Measurements from ENCODE around the gene SLC25A23. TPM values are rescaled to one million over a fixed set of nuclear protein-coding genes. Genes with fewer than 3 reads are reported as not detected.
A peak's percentile ranks its signal among the peaks of the same experiment; 100 is the strongest.

Gene SLC25A23
- total and polyA plus RNA-seq, 9 of the 15 experiments (the other 6 are each of a cell fraction or from before 2014, with no cell fraction given) = 6.1 to 72.0 (median 26.6) TPM

- TF ChIP-seq PKNOX1 (IDR thresholded peaks at IDR 0.05) = no peak
- TF ChIP-seq SIN3A (IDR thresholded peaks at IDR 0.05; ENCODE audit: borderline replicate concordance in 2 of 2, control insufficient read depth in 1 of 2, low read depth in 2 of 2, low read length in 2 of 2) = peak in 1 of 2 experiments; percentile 16; a peak in 1 of 4 replicates
- no peak for TF ChIP-seq ZNF76 (CRISPR knock-in tag; IDR thresholded peaks at IDR 0.05; ENCODE audit: borderline replicate concordance)
- TF ChIP-seq ZNF551 (CRISPR knock-in tag; IDR thresholded peaks at IDR 0.05) = no peak
- TF ChIP-seq RBFOX2 (IDR thresholded peaks at IDR 0.05; ENCODE audit: low read depth, low read length) = peak; percentile 66
- no peak for TF ChIP-seq SETDB1 (IDR thresholded peaks at IDR 0.05; ENCODE audit: low read length)
- TF ChIP-seq PML (IDR thresholded peaks at IDR 0.05; ENCODE audit: low read length) = no peak
- TF ChIP-seq NFYB (IDR thresholded peaks at IDR 0.05; ENCODE audit: extremely low read depth, insufficient read length) = no peak
- TF ChIP-seq ZBTB40 (IDR thresholded peaks at IDR 0.05) = 0 out of 2 replicates have a peak, but pooled peaks have one; percentile 15
- 0 out of 2 replicates have a peak, but pooled peaks have one; percentile 13 for TF ChIP-seq ZBTB40 (CRISPR knock-in tag; IDR thresholded peaks at IDR 0.05)
- TF ChIP-seq PTBP1 (IDR thresholded peaks at IDR 0.05; ENCODE audit: low read depth, low read length) = no peak
Observed at GRCh38 chr19:6423499-6424194, 35.9 kb downstream of the SLC25A23 start (continued).

Measured in K562 (cell line).